VCaP (cell line): ENCODE measurements around the gene NGRN.

Source experiments
- H3K27ac ChIP-seq: fragments of 450-650 bp; 2 replicates; pipeline ENCODE4 v1.5.1; 2017
- CTCF ChIP-seq: fragments of 450-650 bp; conservative IDR thresholded peaks from 2 replicates; pipeline ENCODE4 v1.5.1; 2017; ENCODE audit warnings: mild to moderate bottlenecking, moderate library complexity

Gene NGRN

GRCh38 chr15:90225047-90225446 is 40.4 kb upstream of the NGRN start:
- no peak for TF ChIP-seq CTCF
- H3K27ac ChIP-seq: peak overlapping the region; percentile 84

GRCh38 chr15:90225504-90226234 is 39.8 kb upstream of the NGRN start:
- no peak for TF ChIP-seq CTCF
- peak overlapping the region; percentile 84 for H3K27ac ChIP-seq

- no peak for TF ChIP-seq CTCF
- H3K27ac ChIP-seq: peak overlapping the region; percentile 84
Measured at GRCh38 chr15:90227336-90227735, 38.1 kb upstream of the NGRN start.

GRCh38 chr15:90227816-90228772 is 37.4 kb upstream of the NGRN start:
- H3K27ac ChIP-seq: peak overlapping the region; percentile 84
- no peak for TF ChIP-seq CTCF

- peak overlapping the region; percentile 84 for H3K27ac ChIP-seq
- TF ChIP-seq CTCF: no peak
Measured at GRCh38 chr15:90228960-90229359, 36.5 kb upstream of the NGRN start.

- H3K27ac ChIP-seq: peak overlapping the region; percentile 84
- TF ChIP-seq CTCF: no peak
Measured at GRCh38 chr15:90230071-90230494, 35.4 kb upstream of the NGRN start.

- no peak for TF ChIP-seq CTCF
- peak overlapping the region; percentile 84 for H3K27ac ChIP-seq
Measured at GRCh38 chr15:90230610-90231009, 34.9 kb upstream of the NGRN start.
